ENCODE data around the gene PRR36. TPM values are rescaled to one million over a fixed set of nuclear protein-coding genes. Genes with fewer than 3 reads are reported as not detected.

Gene PRR36
- total and polyA plus RNA-seq, 10 of the 15 experiments (the other 5 are each of a cell fraction or from before 2014, with no cell fraction given), result 0.04 TPM; not detected in 9

GRCh38 chr19:7865262-7865911, 8.8 kb downstream of the PRR36 start:
- Histone ChIP-seq H4K20me1 (ENCODE audit: control insufficient read depth, insufficient read depth) (no peaks in the 10 kb centered on the region), H3K9me3 (replicated peaks; ENCODE audit: control insufficient read depth, insufficient read depth, low read length) (no peaks in the 10 kb centered on the region; the same call in 1 of the 3 replicates), H3K27ac (ENCODE audit: control insufficient read depth, insufficient read depth) (no peak overlapping the region), H3K79me2 (ENCODE audit: control insufficient read depth, insufficient read depth, low read length) (no peaks in the 10 kb centered on the region), H3K9ac (ENCODE audit: control insufficient read depth, insufficient read depth, low read length) (no peak overlapping the region), H3K4me3 (no peak overlapping the region), H3K4me1 (ENCODE audit: control insufficient read depth, insufficient read depth, low read length) (peaks cover 11% of the 10 kb centered on the region; the same call in 1 of the 2 replicates), H3K36me3 (ENCODE audit: control insufficient read depth in 2 of 2, insufficient read depth in 2 of 2, low read length in 1 of 2) (no peaks in the 10 kb centered on the region), H3K4me2 (ENCODE audit: control insufficient read depth, insufficient read depth) (no peak overlapping the region), H3K27me3 (replicated peaks in 1 of 2; ENCODE audit: control insufficient read depth in 2 of 2, insufficient read depth in 2 of 2, low read length in 1 of 2) (peaks cover 2 to 15% of the 10 kb centered on the region in 2 experiments; a peak in 3 of 4 replicates), H2AFZ (ENCODE audit: control insufficient read depth, low read depth, low read length) (no peak overlapping the region)
- POLR2A ChIA-PET, result no interaction called here
- SMC1A ChIA-PET (ENCODE audit: uncharacterized antibody, unreplicated experiment), result no interaction called here
- ATAC-seq (no peak), DNase-seq (ENCODE audit: low read depth, low spot score) (no peak), FAIRE-seq (no peak)
- BruUV-seq (replicated peaks), result no TSS peak
- 16% methylated on average over 10 of the region's 10 CpGs for WGBS (ENCODE audit: insufficient coverage, insufficient replicate concordance, low lambda C conversion rate, missing lambda C conversion rate)
- CTCF ChIA-PET, result no interaction called here
- in situ Hi-C loops (cut with MboI), result no loop called here
- RAD21 ChIA-PET (ENCODE audit: unreplicated experiment), result no interaction called here
- intact Hi-C loops (cut with micrococcal nuclease; ENCODE audit: unreplicated experiment), result no loop called here
- no peak for TF ChIP-seq FOXM1 (IDR thresholded peaks at IDR 0.05; ENCODE audit: low read depth, low read length)
- TF ChIP-seq RFX5 (IDR thresholded peaks at IDR 0.05; ENCODE audit: low read depth, low read length), result no peak
- TF ChIP-seq WRNIP1 (IDR thresholded peaks at IDR 0.05; ENCODE audit: borderline replicate concordance, low read depth, low read length), result no peak
- no peak for TF ChIP-seq RCOR1 (conservative IDR thresholded peaks at IDR 0.05; ENCODE audit: low read depth, low read length)
- TF ChIP-seq ZNF384 (IDR thresholded peaks at IDR 0.05; ENCODE audit: borderline replicate concordance, low read depth, low read length), result no peak
- no peak for TF ChIP-seq POLR2AphosphoS5 (IDR thresholded peaks at IDR 0.05; ENCODE audit: low read length)
- TF ChIP-seq NKRF (conservative IDR thresholded peaks at IDR 0.05), result no peak
- no peak for TF ChIP-seq RBBP5 (conservative IDR thresholded peaks at IDR 0.05)
- no peak for TF ChIP-seq ZBTB11 (CRISPR knock-in tag; IDR thresholded peaks at IDR 0.05)
- no peak for TF ChIP-seq SMARCA5 (IDR thresholded peaks at IDR 0.05)
- TF ChIP-seq ASH2L (IDR thresholded peaks at IDR 0.05; ENCODE audit: borderline replicate concordance, low read depth), result no peak
- TF ChIP-seq USF2 (IDR thresholded peaks at IDR 0.05; ENCODE audit: borderline replicate concordance, low read depth, low read length), result no peak
- TF ChIP-seq ZZZ3 (IDR thresholded peaks at IDR 0.05; ENCODE audit: control insufficient read depth, insufficient read length, low read depth), result no peak
- TF ChIP-seq TCF7 (IDR thresholded peaks at IDR 0.05; ENCODE audit: borderline replicate concordance), result no peak
- no peak for TF ChIP-seq SUPT20H (IDR thresholded peaks at IDR 0.05; ENCODE audit: borderline replicate concordance, control insufficient read depth, low read depth, low read length)
- no peak for TF ChIP-seq EGR1 (IDR thresholded peaks at IDR 0.05; ENCODE audit: borderline replicate concordance in 1 of 2, low read depth in 2 of 2, low read length in 2 of 2)
- TF ChIP-seq IKZF2 (IDR thresholded peaks at IDR 0.05), result no peak
